Measurements from ENCODE around the gene CDH4. TPM values are rescaled to one million over a fixed set of nuclear protein-coding genes. Genes with fewer than 3 reads are reported as not detected.
"Not testable (repeated sequence)": the region's sequence is repeated elsewhere in the genome, so short reads cannot be mapped to it uniquely, and the experiment has no call there.

The CDH4 gene
- total RNA-seq, 1 donor: 0.18 TPM

DNA sequence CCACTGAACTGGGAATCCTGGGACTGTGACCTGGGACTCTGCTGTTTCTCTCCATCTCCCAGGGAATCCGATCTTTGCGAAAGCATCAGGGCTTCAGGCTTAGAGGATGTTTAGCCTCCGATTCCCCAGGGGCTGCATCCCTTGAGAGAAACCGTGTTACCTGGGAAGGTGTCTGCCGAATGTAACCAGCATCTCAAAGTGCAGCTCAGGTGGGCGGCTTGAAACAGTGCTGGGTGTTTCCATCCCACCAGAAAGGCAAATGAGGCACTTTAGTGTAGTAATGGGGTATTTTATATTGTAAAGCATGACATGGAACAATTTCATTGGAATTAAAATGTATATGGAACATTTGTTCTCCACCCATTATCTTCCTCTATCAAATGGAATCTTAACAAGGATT lies 15.2 kb downstream of the CDH4 start:
- no peak for DNase-seq (ENCODE audit: low read depth)
- no peak overlapping the region for H3K4me3 ChIP-seq (ENCODE audit: low read depth, low read length)
- TF ChIP-seq, protein P1, sequence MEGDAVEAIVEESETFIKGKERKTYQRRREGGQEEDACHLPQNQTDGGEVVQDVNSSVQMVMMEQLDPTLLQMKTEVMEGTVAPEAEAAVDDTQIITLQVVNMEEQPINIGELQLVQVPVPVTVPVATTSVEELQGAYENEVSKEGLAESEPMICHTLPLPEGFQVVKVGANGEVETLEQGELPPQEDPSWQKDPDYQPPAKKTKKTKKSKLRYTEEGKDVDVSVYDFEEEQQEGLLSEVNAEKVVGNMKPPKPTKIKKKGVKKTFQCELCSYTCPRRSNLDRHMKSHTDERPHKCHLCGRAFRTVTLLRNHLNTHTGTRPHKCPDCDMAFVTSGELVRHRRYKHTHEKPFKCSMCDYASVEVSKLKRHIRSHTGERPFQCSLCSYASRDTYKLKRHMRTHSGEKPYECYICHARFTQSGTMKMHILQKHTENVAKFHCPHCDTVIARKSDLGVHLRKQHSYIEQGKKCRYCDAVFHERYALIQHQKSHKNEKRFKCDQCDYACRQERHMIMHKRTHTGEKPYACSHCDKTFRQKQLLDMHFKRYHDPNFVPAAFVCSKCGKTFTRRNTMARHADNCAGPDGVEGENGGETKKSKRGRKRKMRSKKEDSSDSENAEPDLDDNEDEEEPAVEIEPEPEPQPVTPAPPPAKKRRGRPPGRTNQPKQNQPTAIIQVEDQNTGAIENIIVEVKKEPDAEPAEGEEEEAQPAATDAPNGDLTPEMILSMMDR (IDR thresholded peaks at IDR 0.05; ENCODE audit: insufficient read depth, low read length): no peak

DNA sequence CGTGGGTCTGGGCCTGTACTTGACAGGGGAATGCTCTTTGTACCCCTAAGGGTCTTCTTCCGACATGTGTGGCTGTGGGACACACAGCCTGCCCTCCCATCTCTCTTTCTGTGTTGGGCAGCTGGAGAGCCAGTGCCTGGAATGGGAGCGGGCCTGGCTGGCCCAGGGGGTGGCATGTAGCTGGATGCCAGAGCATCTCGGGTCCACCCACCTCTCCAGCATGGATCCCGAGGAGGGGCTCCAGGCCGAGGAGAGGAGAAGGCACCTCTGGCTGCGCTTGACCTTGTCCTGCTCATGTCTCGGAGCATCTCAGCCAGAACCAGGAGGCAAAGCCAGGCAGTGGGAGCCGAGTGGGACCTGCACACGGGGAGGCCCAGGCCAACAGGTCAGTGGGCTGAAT lies 16.0 kb downstream of the CDH4 start:
- TF ChIP-seq, protein P1 (IDR thresholded peaks at IDR 0.05; ENCODE audit: insufficient read depth, low read length): no peak
- no peak overlapping the region for H3K4me3 ChIP-seq (ENCODE audit: low read depth, low read length)
- DNase-seq (ENCODE audit: low read depth): no peak

DNA sequence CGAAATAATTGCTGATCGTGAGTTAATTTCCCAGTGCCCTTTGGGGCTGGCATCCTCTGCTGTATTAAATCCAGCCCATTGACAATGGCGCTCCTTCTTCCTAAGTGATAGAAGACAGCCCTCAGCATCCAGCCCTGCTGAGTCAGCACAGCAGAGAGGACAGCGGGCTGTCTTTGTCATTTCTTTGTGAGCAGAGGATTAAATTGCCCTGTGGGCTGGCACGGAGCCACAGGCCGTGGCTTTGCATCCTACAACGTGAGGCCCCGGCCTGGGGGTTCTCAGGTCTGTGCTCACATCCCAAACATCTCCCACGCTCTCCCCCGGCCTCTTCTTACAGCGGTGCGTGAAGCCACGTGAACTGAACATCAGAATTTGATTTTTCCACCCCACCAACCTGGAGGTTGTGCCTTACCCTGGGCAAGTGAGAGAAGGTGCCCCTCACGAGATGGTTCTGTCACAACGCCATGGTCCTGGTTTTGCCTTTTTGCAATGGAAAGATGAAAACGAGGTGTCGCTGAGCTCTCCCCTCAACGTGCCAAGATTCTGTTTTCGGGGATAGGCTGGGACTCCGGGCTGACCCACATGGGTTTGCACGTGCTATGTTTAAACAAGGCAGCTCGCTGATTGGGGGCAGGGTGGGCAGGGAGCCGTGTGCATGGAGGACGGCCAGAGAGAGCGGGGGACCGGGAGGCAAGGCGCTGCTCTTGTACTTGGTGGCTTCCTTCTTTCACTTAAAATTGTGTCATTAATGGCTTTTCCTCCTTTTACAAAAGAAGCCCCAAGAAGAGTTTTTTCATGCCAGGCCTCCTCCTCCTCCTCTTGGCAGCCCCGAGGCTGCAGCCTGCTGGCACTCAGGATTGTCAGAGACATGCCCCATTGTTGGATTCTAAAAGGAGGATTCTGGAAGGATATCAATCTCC lies 19.5 kb downstream of the CDH4 start:
- TF ChIP-seq, protein P1 (IDR thresholded peaks at IDR 0.05; ENCODE audit: insufficient read depth, low read length): no peak
- no peak for DNase-seq (ENCODE audit: low read depth)
- no peak overlapping the region for H3K4me3 ChIP-seq (ENCODE audit: low read depth, low read length)

DNA sequence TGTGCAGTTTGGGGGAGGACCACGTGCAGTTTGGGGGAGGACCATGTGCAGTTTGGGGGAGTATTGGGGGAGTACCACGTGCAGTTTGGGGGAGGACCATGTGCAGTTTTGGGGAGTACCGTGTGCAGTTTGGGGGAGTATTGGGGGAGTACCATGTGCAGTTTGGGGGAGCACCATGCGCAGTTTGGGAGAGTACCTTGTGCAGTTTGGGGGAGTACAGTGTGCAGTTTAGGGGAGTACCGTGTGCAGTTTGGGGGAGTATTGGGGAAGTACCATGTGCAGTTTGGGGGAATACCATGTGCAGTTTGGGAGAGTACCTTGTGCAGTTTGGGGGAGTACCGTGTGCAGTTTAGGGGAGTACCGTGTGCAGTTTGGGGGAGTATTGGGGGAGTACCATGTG lies 21.0 kb downstream of the CDH4 start:
- H3K4me3 ChIP-seq (ENCODE audit: low read depth, low read length); DNase-seq (ENCODE audit: low read depth): not testable (repeated sequence)

DNA sequence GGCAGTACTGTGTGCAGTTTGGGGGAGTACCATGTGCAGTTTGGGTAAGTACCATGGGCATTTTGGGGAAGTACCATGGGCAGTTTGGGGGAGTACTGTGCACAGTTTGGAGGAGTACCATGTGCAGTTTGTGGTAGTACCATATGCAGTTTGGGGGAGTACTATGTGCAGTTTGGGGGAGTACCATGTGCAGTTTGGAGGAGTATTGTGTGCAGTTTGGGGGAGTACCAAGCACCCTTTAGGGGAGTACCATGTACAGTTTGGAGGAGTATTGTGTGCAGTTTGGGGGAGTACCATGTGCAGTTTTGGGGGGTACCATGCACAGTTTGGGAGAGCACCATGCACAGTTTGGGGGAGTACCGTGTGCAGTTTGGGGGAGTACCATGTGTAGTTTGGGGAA lies 21.6 kb downstream of the CDH4 start:
- H3K4me3 ChIP-seq (ENCODE audit: low read depth, low read length); DNase-seq (ENCODE audit: low read depth): not testable (repeated sequence)

DNA sequence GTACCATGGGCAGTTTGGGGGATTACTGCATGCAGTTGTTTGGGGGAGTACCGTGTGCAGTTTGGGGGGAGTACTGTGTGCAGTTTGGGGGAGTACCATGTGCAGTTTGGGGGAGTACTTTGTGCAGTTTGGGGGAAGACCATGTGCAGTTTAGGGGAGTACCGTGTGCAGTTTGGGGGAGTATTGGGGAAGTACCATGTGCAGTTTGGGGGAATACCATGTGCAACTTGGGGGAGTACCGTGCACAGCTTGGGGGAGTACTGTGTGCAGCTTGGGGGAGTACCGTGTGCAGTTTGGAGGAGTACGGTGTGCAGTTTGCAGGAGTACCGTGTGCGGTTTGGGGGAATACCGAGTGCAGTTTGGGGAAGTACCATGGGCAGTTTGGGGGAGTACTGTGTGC lies 22.3 kb downstream of the CDH4 start:
- DNase-seq (ENCODE audit: low read depth): no peak
- H3K4me3 ChIP-seq (ENCODE audit: low read depth, low read length): no peak overlapping the region
- TF ChIP-seq, protein P1 (IDR thresholded peaks at IDR 0.05; ENCODE audit: insufficient read depth, low read length): no peak

DNA sequence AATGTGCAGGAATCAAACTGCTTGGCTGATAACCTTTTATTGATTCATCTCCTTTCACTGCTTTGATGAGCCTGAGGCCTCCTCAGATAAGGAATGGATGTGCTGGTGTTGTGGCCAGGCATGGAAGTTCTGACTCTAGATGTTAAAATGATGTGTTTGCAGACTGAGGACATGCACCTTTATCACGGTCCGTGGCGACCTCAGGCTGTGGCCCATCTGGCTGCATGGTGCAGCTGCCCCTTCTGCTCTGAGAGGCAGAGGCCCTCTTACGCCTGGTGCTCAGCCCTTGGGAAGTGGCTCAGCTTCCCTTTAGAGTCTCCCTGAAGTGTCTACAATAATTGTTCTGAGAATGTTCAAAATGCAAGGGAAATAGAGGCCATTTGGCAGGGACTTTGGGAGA lies 26.2 kb downstream of the CDH4 start:
- TF ChIP-seq, protein P1 (IDR thresholded peaks at IDR 0.05; ENCODE audit: insufficient read depth, low read length): no peak
- H3K4me3 ChIP-seq (ENCODE audit: low read depth, low read length): no peak overlapping the region
- no peak for DNase-seq (ENCODE audit: low read depth)

DNA sequence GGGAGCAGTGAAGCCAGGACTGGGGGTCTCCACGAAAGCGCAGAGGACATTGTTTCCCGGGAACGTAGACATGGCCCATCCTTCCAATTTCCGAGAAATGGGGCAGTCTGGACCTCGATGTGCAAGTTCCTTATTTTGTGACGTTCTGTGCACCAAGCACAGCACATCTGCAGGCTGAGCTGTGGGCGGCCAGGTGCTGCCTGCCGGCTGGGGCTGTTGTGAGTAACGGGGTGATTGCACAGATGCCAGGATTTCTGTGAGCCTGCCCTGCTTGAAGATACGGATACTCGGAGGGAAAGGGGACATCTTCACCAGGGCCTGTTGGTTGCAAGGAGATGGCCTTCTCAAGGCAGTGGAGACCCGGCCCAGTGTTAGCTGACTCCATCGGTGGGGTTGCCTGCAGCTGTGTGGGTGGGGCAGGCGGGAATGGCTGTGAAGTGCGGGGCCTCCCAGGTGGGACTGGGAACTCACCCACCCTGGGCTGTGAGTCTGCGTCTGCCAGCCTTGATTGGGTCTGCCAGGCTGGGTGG lies 27.6 kb downstream of the CDH4 start:
- H3K4me3 ChIP-seq (ENCODE audit: low read depth, low read length): no peak overlapping the region
- DNase-seq (ENCODE audit: low read depth): no peak
- TF ChIP-seq, protein P1 (IDR thresholded peaks at IDR 0.05; ENCODE audit: insufficient read depth, low read length): no peak
